Cardiac septum (tissue), 1 donor: ENCODE data around the gene ADORA1. TPM values are rescaled to one million over a fixed set of nuclear protein-coding genes. Genes with fewer than 3 reads are reported as not detected.

ENCODE experiments used
- DNase-seq: peaks from one replicate; pipeline ENCODE4 v3.0.0-alpha.2; 2020; ENCODE audit warnings: low spot score
- intact Hi-C: fragments of 100-400 bp; cut with DNase I; formaldehyde crosslinking; loops from one replicate; pipeline ENCODE4 v1.14.0; 2022
- total RNA-seq: library from RNA; stranded (reverse); fragmentation: NEBNext Ultra II Directional; extraction: Animal tissue kit (Norgen Biotek cat#: 25700); gene quantifications from one replicate; pipeline ENCODE4 v1.2.1, GENCODE V29; 2021
- donor health status: DM: no; HTN: no; CAD: no.

ADORA1 gene
- total RNA-seq, 1 donor from 2014 or later: 12.1 TPM

- no peak for DNase-seq
- intact Hi-C loops: no loop called here
Observed at GRCh38 chr1:203091761-203092330, 35.7 kb upstream of the ADORA1 start.

DNA sequence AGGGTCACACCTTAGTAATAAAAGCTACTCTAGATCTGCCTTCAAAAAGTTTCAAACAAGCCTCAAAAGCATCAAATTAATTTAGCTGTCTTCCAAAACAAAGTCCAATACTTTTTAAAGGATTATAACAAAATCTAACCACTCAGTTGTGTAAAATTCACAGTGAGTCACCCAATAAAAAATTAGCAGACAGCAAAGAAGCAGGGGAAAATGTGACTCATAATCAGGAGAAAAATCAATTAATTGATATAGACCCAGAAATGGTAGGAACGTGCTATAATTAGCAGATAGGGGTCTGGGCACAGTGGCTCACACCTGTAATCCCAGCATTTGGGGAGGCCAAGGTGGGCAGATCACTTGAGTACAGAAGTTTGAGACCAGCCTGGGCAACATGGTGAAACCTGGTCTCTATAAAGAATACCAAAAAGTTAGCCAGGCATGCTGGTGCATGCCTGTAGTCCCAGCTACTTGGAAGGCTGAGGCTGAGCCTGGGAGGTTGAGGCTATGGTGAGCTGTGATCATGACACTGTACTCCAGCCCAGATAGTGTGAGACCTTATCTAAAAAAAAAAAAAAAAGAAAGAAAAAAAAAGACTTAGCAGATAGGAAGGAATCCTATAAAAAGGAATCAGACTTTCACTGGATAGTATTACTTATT, 33.6 kb upstream of the ADORA1 start:
- intact Hi-C loops: no loop called here
- no peak for DNase-seq

DNA sequence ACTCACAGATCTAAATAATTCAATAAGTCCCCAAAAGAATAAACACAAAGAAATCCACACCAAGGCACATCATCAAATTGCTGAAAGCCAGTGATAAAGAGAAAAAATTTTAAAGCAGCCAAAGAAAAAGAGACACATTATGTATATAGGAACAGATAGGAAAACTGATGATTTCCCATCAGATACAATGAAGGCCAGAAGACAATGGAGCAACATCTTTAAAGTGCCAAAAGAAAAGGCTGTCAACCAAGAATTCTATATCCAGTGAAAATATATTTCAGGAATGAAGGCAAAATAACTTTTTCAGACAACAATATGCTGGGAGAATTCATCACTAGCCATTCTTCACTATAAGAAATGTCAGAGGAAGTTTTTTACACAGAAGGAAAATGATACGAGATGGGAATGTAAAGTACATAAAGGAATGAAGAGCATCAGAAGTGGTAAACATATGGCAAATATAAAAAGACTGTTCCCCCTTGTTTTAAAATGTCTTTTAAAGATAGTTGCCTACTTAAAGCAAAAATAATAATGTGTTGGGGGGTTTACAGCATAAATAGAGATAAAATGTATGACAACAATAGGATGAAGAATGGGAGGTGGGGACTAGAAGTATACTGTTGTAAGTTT, 32.4 kb upstream of the ADORA1 start:
- no peak for DNase-seq
- intact Hi-C loops: no loop called here

GRCh38 chr1:203096566-203096965, 31.0 kb upstream of the ADORA1 start:
- DNase-seq: no peak
- intact Hi-C loops: no loop called here

GRCh38 chr1:203097001-203097400, 30.5 kb upstream of the ADORA1 start:
- no peak for DNase-seq
- intact Hi-C loops: no loop called here

GRCh38 chr1:203098445-203098844, 29.1 kb upstream of the ADORA1 start:
- intact Hi-C loops: no loop called here
- DNase-seq: no peak

- intact Hi-C loops: no loop called here
- no peak for DNase-seq
Observed at GRCh38 chr1:203098914-203099520, 28.5 kb upstream of the ADORA1 start.

- intact Hi-C loops: no loop called here
Observed at GRCh38 chr1:203099805-203100515, 27.6 kb upstream of the ADORA1 start.

DNA sequence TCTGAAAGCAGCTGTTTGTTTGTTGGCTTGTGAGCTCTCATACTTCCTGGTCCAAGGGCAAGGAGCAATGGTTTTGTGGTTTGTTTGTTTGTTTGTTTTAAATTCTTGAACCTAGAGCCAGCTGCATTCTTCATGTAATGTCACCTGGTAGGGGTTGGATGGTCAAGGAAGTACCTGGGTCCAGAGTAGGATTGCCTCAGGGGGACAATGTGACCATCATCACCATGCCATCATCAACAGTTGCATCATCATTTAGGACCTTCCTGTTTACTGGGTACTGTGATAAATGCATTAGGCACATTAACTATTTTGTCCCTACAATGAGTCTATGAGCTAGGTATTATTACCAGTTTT, 27.0 kb upstream of the ADORA1 start:
- intact Hi-C loops: no loop called here
- no peak for DNase-seq

More at GRCh38 chr1:203099805-203100515, 27.6 kb upstream of the ADORA1 start:
- no peak for DNase-seq

- intact Hi-C loops: no loop called here
- DNase-seq: no peak
Observed at GRCh38 chr1:203101813-203102634, 25.5 kb upstream of the ADORA1 start.

- intact Hi-C loops: no loop called here
- no peak for DNase-seq
Observed at GRCh38 chr1:203103216-203103615, 24.3 kb upstream of the ADORA1 start.

DNA sequence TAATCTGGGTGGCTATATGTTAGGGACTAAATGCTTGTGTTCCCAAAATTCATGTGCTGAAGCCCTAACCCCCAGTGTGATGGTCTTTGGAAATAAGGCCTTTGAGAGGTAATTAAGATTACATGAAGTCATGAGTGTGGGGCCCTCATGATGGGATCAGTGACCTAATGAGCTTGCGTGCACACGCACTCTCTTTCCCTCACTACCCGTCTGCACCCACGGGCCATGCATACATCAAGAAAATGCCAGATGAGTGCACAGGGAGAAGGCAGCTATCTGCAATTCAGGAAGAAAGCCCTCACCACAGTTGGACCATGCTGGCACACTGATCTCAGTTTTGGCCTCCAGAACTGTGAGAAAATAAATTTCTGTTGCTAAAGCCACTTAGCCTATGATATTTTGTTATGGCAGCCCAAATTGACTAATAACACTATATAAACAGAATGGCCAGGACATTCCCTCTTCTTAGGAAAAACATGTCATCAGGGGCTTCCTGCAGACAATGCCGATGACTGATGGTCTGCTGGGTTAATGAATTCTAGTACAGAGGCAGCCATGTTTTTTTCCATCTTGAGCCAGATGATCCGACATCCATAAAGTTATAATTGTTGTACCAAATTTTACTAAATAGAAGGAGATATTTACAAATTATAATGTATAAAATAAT, 23.6 kb upstream of the ADORA1 start:
- no peak for DNase-seq
- intact Hi-C loops: no loop called here

DNA sequence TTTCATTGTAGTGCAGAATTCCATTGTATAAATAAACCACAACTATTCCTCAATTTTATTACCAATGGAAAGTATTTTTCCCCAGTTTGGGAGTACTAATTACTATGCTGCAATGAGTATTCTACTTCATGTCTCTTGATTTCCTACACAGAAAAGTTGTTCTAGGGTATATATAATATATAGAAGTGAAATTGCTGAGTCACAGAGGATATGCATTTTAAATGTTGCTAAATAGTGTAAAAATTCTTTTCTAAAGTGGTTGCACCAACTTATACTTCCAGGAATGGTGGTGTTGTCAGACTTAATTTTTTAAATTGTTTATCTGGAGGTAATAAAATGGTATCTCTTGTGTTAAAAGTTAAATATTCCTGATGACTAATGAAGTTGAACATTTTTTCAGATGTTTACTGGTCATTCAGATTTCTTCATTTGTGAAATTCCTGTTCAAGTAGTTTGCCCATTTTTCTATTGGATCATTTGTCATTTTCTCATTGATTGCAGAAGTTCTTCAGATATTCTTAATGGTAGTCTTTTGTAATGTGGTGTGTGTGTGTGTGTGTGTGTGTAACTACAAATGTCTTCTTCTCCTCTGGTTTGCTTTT, 22.6 kb upstream of the ADORA1 start:
- intact Hi-C loops: no loop called here
- DNase-seq: no peak

- no peak for DNase-seq
- intact Hi-C loops: no loop called here
Observed at GRCh38 chr1:203112475-203112874, 15.1 kb upstream of the ADORA1 start.

DNA sequence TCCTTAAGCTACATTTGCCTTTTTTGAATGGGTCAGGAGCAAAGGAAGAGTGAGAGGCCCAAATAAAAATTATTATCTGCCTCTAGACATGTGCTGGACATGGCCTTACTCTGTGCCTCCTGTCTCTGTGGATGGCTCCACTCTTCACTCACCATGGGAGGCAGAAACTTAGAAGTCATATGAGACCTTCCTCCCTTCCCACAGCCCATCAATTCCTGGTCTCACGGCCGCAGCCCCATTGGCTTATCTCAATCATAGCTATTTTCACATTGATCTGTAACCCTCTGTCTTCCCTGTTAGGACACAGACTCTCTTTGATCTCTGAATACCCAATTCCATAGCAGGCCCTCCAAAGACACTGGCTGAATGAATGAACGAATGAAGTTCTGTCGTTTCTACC, 14.2 kb upstream of the ADORA1 start:
- DNase-seq: no peak
- intact Hi-C loops: no loop called here

GRCh38 chr1:203114202-203114601, 13.3 kb upstream of the ADORA1 start:
- intact Hi-C loops: no loop called here
- no peak for DNase-seq

GRCh38 chr1:203116091-203116820, 11.3 kb upstream of the ADORA1 start:
- intact Hi-C loops: no loop called here
- DNase-seq: no peak
